ENCODE results near the gene OTOG. TPM values are rescaled to one million over a fixed set of nuclear protein-coding genes. Genes with fewer than 3 reads are reported as not detected.

OTOG gene, protein sequence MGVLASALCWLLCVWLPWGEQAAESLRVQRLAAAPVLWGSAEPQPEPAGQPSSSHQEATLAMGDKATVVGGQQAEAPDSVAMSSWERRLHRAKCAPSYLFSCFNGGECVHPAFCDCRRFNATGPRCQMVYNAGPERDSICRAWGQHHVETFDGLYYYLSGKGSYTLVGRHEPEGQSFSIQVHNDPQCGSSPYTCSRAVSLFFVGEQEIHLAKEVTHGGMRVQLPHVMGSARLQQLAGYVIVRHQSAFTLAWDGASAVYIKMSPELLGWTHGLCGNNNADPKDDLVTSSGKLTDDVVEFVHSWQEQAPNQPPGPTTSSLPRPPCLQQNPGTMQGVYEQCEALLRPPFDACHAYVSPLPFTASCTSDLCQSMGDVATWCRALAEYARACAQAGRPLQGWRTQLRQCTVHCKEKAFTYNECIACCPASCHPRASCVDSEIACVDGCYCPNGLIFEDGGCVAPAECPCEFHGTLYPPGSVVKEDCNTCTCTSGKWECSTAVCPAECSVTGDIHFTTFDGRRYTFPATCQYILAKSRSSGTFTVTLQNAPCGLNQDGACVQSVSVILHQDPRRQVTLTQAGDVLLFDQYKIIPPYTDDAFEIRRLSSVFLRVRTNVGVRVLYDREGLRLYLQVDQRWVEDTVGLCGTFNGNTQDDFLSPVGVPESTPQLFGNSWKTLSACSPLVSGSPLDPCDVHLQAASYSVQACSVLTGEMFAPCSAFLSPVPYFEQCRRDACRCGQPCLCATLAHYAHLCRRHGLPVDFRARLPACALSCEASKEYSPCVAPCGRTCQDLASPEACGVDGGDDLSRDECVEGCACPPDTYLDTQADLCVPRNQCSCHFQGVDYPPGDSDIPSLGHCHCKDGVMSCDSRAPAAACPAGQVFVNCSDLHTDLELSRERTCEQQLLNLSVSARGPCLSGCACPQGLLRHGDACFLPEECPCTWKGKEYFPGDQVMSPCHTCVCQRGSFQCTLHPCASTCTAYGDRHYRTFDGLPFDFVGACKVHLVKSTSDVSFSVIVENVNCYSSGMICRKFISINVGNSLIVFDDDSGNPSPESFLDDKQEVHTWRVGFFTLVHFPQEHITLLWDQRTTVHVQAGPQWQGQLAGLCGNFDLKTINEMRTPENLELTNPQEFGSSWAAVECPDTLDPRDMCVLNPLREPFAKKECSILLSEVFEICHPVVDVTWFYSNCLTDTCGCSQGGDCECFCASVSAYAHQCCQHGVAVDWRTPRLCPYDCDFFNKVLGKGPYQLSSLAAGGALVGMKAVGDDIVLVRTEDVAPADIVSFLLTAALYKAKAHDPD (N-terminal part only)
- not detected for total RNA-seq
- long read RNA-seq, result 0 reads

DNA sequence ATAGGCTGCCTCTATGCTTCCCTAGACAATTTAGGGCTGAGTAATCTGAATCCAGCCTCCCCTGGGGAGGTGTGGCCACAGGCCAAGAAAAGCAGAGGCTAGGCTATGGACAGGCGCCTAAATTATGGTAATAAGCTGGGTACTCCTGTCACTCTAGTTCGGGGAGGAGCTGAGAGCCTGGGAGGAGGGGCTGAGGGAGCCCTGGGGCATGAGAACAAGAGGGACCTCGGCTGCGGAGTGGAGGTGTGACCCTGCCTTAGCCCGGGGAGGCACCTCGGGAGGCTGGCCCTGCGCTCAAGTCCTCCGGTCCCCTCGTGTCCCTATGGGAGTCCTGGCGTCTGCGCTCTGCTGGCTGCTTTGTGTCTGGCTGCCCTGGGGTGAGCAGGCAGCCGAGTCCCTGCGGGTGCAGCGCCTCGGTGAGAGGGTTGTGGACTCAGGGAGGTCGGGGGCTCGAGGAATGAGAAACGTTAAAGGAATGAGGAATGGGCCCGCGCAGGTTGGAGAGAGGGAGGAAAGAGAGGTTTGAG is at the start of gene OTOG:
Gene OTOG, plus strand, starts transcription at position 209 of the 527 bp plus-strand sequence. Its CDS starts 114 bp downstream, at position 323.
- ATAC-seq (no peak), DNase-seq (no peak)
- 9% methylated on average over 13 of the region's 20 CpGs for WGBS (ENCODE audit: insufficient coverage, low coverage, low lambda C conversion rate, missing lambda C conversion rate)
- intact Hi-C loops (cut with DNase I), result no loop called here
- Histone ChIP-seq H3K9me3 (no peaks in the 10 kb centered on the region), H3K4me3 (no peak within 1 kb of the TSS), H3K27ac (no peak within 1 kb of the TSS), H3K27me3 (no peaks in the 10 kb centered on the region), H3K36me3 (no peaks in the 10 kb centered on the region), H3K4me1 (no peaks in the 10 kb centered on the region)
- TF ChIP-seq, protein P1, sequence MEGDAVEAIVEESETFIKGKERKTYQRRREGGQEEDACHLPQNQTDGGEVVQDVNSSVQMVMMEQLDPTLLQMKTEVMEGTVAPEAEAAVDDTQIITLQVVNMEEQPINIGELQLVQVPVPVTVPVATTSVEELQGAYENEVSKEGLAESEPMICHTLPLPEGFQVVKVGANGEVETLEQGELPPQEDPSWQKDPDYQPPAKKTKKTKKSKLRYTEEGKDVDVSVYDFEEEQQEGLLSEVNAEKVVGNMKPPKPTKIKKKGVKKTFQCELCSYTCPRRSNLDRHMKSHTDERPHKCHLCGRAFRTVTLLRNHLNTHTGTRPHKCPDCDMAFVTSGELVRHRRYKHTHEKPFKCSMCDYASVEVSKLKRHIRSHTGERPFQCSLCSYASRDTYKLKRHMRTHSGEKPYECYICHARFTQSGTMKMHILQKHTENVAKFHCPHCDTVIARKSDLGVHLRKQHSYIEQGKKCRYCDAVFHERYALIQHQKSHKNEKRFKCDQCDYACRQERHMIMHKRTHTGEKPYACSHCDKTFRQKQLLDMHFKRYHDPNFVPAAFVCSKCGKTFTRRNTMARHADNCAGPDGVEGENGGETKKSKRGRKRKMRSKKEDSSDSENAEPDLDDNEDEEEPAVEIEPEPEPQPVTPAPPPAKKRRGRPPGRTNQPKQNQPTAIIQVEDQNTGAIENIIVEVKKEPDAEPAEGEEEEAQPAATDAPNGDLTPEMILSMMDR (IDR thresholded peaks at IDR 0.05), result no peak
- TF ChIP-seq POLR2A (IDR thresholded peaks at IDR 0.05), result no peak

DNA sequence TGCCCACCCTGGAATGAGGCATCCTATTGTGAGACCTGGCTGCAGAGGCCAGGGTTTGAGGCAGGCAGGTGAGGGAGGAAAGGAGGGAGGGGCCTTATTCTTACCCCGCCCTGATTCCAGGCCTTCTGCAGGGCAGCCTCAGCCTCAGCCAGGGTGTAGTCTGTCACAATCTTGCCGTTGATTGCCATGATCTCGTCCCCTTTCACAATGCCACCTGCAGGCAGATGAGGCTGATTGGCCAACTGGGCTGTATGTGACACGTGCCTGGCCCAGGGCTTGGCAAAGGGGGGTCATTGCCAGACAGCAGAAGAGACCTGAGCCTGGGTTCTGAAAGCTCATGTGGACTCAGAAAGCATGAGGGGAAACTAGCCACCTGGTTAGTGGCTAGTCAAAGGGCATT is 49.0 kb upstream of the OTOG start:
- WGBS (ENCODE audit: insufficient coverage, low coverage, low lambda C conversion rate, missing lambda C conversion rate), result no CpG with 5 or more reads among the region's 4 CpGs
- DNase-seq (no peak), ATAC-seq (peak in 2 of 4 donors; percentile 69 to 82)
- Histone ChIP-seq H3K27ac (no peak overlapping the region), H3K27me3 (no peaks in the 10 kb centered on the region), H3K9me3 (no peaks in the 10 kb centered on the region), H3K4me3 (no peak overlapping the region), H3K4me1 (no peaks in the 10 kb centered on the region), H3K36me3 (no peaks in the 10 kb centered on the region)
- intact Hi-C loops (cut with DNase I), result no loop called here
- TF ChIP-seq, protein P1 (IDR thresholded peaks at IDR 0.05), result no peak
- no peak for TF ChIP-seq POLR2A (IDR thresholded peaks at IDR 0.05)

DNA sequence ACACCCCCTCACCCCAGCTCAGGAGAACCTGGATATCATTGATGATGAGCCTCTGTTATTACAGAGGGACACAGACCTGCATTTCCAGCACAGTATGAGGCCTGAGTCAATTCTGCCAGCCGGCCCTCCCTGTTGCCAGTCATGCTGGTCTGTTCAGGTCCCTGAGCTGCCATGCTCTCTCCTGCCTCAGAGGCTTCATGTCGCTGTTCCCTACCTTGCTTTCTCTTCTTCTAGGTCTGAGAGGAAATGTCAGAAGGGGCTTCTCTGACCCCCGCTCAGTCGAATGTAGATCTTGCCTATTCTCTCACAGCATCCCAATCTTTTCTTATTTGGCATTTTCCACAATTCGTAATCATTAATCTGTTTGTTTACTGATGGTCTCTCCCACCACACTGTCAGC is 48.6 kb upstream of the OTOG start:
- no peak for DNase-seq

More for the DNA sequence above, 48.6 kb upstream of the OTOG start:
- H3K27ac ChIP-seq, result no peak overlapping the region
- no peaks in the 10 kb centered on the region for H3K4me1 ChIP-seq
- TF ChIP-seq POLR2A (IDR thresholded peaks at IDR 0.05), result no peak
- TF ChIP-seq, protein P1 (IDR thresholded peaks at IDR 0.05), result peak in 1 of 4 donors; percentile 4
- no peak overlapping the region for H3K4me3 ChIP-seq
- no peaks in the 10 kb centered on the region for H3K27me3 ChIP-seq
- ATAC-seq, result peak in 1 of 4 donors; percentile 8
- WGBS (ENCODE audit: insufficient coverage, low coverage, low lambda C conversion rate, missing lambda C conversion rate), result 66% methylated on average over 5 of the region's 5 CpGs
- intact Hi-C loops (cut with DNase I), result no loop called here
- H3K36me3 ChIP-seq, result no peaks in the 10 kb centered on the region
- H3K9me3 ChIP-seq, result no peaks in the 10 kb centered on the region
